ENCODE results near the gene AP1S3.

The AP1S3 gene

GRCh38 chr2:223744580-223744979 is 92.8 kb downstream of the AP1S3 start:
- Histone ChIP-seq H3K27ac (no peak overlapping the region), H3K27me3 (no peaks in the 10 kb centered on the region), H3K36me3 (no peaks in the 10 kb centered on the region), H3K4me3 (no peak overlapping the region), H3K4me1 (peaks cover 0 to 21% (median 0%) of the 10 kb centered on the region in 4 donors), H3K9me3 (no peaks in the 10 kb centered on the region)
- DNase-seq = no peak
- no peak for TF ChIP-seq CTCF (IDR thresholded peaks at IDR 0.05)
- intact Hi-C loops (cut with DNase I; ENCODE audit: low total_unique reads) = no loop called here

- no peaks in the 10 kb centered on the region for H3K27me3 ChIP-seq
- H3K4me3 ChIP-seq = no peak overlapping the region
- H3K27ac ChIP-seq = no peak overlapping the region
- intact Hi-C loops (cut with DNase I; ENCODE audit: low total_unique reads) = no loop called here
- H3K36me3 ChIP-seq = no peaks in the 10 kb centered on the region
- no peak for DNase-seq
- no peaks in the 10 kb centered on the region for H3K9me3 ChIP-seq
- no peak for TF ChIP-seq CTCF (IDR thresholded peaks at IDR 0.05)
- peaks cover 0 to 26% (median 3%) of the 10 kb centered on the region in 4 donors for H3K4me1 ChIP-seq
These were observed 96.7 kb downstream of the AP1S3 start for GRCh38 chr2:223740679-223741078.

- TF ChIP-seq CTCF (IDR thresholded peaks at IDR 0.05) = no peak
- Histone ChIP-seq H3K4me1 (peaks cover 0 to 30% (median 5%) of the 10 kb centered on the region in 4 donors), H3K4me3 (no peak overlapping the region), H3K27ac (no peak overlapping the region), H3K36me3 (no peaks in the 10 kb centered on the region), H3K9me3 (no peaks in the 10 kb centered on the region), H3K27me3 (no peaks in the 10 kb centered on the region)
- no peak for DNase-seq
- intact Hi-C loops (cut with DNase I; ENCODE audit: low total_unique reads) = no loop called here
These were observed 100.2 kb downstream of the AP1S3 start for GRCh38 chr2:223737207-223737606.

- no peaks in the 10 kb centered on the region for H3K9me3 ChIP-seq
- H3K4me1 ChIP-seq = peaks cover 0 to 37% (median 7%) of the 10 kb centered on the region in 4 donors
- no peaks in the 10 kb centered on the region for H3K36me3 ChIP-seq
- DNase-seq = no peak
- no peaks in the 10 kb centered on the region for H3K27me3 ChIP-seq
- no peak for TF ChIP-seq CTCF (IDR thresholded peaks at IDR 0.05)
- H3K27ac ChIP-seq = no peak overlapping the region
- intact Hi-C loops (cut with DNase I; ENCODE audit: low total_unique reads) = no loop called here
- no peak overlapping the region for H3K4me3 ChIP-seq
These were observed 100.9 kb downstream of the AP1S3 start for GRCh38 chr2:223736488-223736887.

- Histone ChIP-seq H3K4me1 (peaks cover 0 to 44% (median 7%) of the 10 kb centered on the region in 4 donors), H3K9me3 (no peaks in the 10 kb centered on the region), H3K27ac (no peak overlapping the region), H3K36me3 (no peaks in the 10 kb centered on the region), H3K4me3 (no peak overlapping the region), H3K27me3 (no peaks in the 10 kb centered on the region)
- intact Hi-C loops (cut with DNase I; ENCODE audit: low total_unique reads) = no loop called here
- no peak for DNase-seq
- TF ChIP-seq CTCF (IDR thresholded peaks at IDR 0.05) = no peak
These were observed 101.6 kb downstream of the AP1S3 start for GRCh38 chr2:223735659-223736244.
